GM12872 (cell line): Measurements from ENCODE around the gene MIEF2.

Experiments used
- CTCF ChIP-seq: IDR thresholded peaks from 3 replicates; pipeline ENCODE4 v1.5.1; 2011; ENCODE audit warnings: low read depth, mild to moderate bottlenecking, low read length, moderate library complexity; ENCODE audit not compliant: insufficient read depth

MIEF2 gene

GRCh38 chr17:18240449-18240848, 20.0 kb upstream of the MIEF2 start:
- TF ChIP-seq CTCF: no peak

- no peak for TF ChIP-seq CTCF
Observed at GRCh38 chr17:18241229-18241871, 19.1 kb upstream of the MIEF2 start.

- no peak for TF ChIP-seq CTCF
Observed at GRCh38 chr17:18245038-18245776, 15.3 kb upstream of the MIEF2 start.

GRCh38 chr17:18246109-18246725, 14.2 kb upstream of the MIEF2 start:
- TF ChIP-seq CTCF: no peak

- TF ChIP-seq CTCF: no peak
Observed at GRCh38 chr17:18246880-18247612, 13.4 kb upstream of the MIEF2 start.

- no peak for TF ChIP-seq CTCF
Observed at GRCh38 chr17:18247613-18248001, 12.9 kb upstream of the MIEF2 start.

- peak; percentile 80 for TF ChIP-seq CTCF
Observed at GRCh38 chr17:18248300-18248731, 12.1 kb upstream of the MIEF2 start.
